Upper lobe of right lung (tissue), 1 donor: Measurements from ENCODE around the gene CLUH. TPM values are rescaled to one million over a fixed set of nuclear protein-coding genes. Genes with fewer than 3 reads are reported as not detected.
"Not testable (repeated sequence)": the region's sequence is repeated elsewhere in the genome, so short reads cannot be mapped to it uniquely, and the experiment has no call there.

ENCODE experiments used
- ATAC-seq: fragments of 200-7000 bp; cut with Tn5 transposase; one replicate; pipeline ENCODE4 v1.9.1; 2020; ENCODE audit warnings: mild to moderate bottlenecking, moderate library complexity
- DNase-seq: peaks from one replicate; pipeline ENCODE4 v3.0.0-alpha.2; 2020
- H3K27ac ChIP-seq: fragments of 200-600 bp; one replicate; pipeline ENCODE4 v1.8.0; 2022
- H3K27me3 ChIP-seq: fragments of 200-600 bp; one replicate; pipeline ENCODE4 v1.8.0; 2022; ENCODE audit warnings: mild to moderate bottlenecking
- H3K36me3 ChIP-seq: fragments of 200-600 bp; one replicate; pipeline ENCODE4 v1.8.0; 2022
- H3K4me1 ChIP-seq: fragments of 200-600 bp; one replicate; pipeline ENCODE4 v1.8.0; 2022
- H3K4me3 ChIP-seq: fragments of 200-600 bp; one replicate; pipeline ENCODE4 v1.8.0; 2022; ENCODE audit warnings: mild to moderate bottlenecking
- H3K9me3 ChIP-seq: fragments of 200-600 bp; one replicate; pipeline ENCODE4 v1.8.0; 2022
- intact Hi-C: fragments of 100-400 bp; cut with DNase I; formaldehyde crosslinking; loops from one replicate; pipeline ENCODE4 v1.11.0; 2022
- total RNA-seq: library from RNA; stranded (reverse); fragmentation: NEBNext Ultra II Directional; extraction: Animal tissue kit (Norgen Biotek cat#: 25700); gene quantifications from one replicate; pipeline ENCODE4 v1.2.1, GENCODE V29; 2021
- TF ChIP-seq, protein P1 (sequence below): fragments of 200-600 bp; IDR thresholded peaks from one replicate; pipeline ENCODE4 v1.8.0; 2022; ENCODE audit warnings: antibody characterized with exemption
- donor health status: DM: no; HTN: yes; CAD: no; lungs with severe emphysema.

The CLUH gene
- total RNA-seq, 1 donor from 2014 or later, result 63.5 TPM

DNA sequence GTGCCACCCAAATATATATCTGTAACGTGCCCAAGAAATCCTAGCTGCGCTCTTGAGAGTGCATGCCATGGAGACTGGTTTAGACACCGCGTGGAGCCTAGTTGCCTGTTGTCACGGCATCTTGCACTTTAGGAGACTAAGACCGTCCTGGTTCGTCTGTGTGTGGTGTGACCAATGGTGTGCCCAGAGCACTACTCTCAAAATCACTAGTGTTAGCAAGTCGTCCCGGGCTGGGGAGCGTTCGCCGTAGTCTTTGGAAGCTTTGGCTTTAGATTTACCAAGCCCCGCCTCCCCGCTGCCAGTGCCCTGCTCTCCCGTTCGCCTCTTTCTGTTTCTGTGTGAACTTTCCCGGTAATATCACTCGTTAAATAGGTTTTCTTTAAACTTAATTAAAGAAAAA, 27.0 kb downstream of the CLUH start:
- intact Hi-C loops, result no loop called here
- no peak overlapping the region for H3K4me3 ChIP-seq
- no peak for ATAC-seq
- peaks cover 53% of the 10 kb centered on the region for H3K36me3 ChIP-seq
- H3K4me1 ChIP-seq, result peaks cover 31% of the 10 kb centered on the region
- TF ChIP-seq, protein P1, sequence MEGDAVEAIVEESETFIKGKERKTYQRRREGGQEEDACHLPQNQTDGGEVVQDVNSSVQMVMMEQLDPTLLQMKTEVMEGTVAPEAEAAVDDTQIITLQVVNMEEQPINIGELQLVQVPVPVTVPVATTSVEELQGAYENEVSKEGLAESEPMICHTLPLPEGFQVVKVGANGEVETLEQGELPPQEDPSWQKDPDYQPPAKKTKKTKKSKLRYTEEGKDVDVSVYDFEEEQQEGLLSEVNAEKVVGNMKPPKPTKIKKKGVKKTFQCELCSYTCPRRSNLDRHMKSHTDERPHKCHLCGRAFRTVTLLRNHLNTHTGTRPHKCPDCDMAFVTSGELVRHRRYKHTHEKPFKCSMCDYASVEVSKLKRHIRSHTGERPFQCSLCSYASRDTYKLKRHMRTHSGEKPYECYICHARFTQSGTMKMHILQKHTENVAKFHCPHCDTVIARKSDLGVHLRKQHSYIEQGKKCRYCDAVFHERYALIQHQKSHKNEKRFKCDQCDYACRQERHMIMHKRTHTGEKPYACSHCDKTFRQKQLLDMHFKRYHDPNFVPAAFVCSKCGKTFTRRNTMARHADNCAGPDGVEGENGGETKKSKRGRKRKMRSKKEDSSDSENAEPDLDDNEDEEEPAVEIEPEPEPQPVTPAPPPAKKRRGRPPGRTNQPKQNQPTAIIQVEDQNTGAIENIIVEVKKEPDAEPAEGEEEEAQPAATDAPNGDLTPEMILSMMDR, result no peak
- no peaks in the 10 kb centered on the region for H3K27me3 ChIP-seq
- H3K9me3 ChIP-seq, result no peaks in the 10 kb centered on the region
- peak; percentile 44 for DNase-seq
- no peak overlapping the region for H3K27ac ChIP-seq

DNA sequence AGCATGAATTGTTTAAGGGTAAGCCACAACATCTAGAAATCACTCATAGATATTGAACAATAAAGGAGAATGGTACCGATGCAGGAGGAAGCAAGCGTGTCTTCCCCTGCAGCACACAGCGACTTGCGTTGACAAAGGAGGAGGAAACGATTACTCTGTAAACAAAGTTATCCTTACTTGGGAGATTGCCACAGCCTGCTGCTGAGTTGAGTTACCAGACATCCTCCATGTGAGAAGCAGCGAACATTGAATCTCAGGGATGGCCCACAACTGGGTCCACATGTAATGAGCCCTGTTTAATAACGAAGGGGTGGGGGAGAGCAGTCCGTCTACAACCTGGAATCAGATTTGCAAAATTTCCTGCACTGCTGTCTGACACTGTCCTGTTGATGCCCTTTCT, 27.7 kb downstream of the CLUH start:
- intact Hi-C loops, result no loop called here
- Histone ChIP-seq H3K27ac (no peak overlapping the region), H3K4me1 (peaks cover 24% of the 10 kb centered on the region), H3K9me3 (no peaks in the 10 kb centered on the region), H3K27me3 (no peaks in the 10 kb centered on the region), H3K36me3 (peaks cover 55% of the 10 kb centered on the region), H3K4me3 (no peak overlapping the region)
- TF ChIP-seq, protein P1, result no peak
- DNase-seq, result no peak
- no peak for ATAC-seq

DNA sequence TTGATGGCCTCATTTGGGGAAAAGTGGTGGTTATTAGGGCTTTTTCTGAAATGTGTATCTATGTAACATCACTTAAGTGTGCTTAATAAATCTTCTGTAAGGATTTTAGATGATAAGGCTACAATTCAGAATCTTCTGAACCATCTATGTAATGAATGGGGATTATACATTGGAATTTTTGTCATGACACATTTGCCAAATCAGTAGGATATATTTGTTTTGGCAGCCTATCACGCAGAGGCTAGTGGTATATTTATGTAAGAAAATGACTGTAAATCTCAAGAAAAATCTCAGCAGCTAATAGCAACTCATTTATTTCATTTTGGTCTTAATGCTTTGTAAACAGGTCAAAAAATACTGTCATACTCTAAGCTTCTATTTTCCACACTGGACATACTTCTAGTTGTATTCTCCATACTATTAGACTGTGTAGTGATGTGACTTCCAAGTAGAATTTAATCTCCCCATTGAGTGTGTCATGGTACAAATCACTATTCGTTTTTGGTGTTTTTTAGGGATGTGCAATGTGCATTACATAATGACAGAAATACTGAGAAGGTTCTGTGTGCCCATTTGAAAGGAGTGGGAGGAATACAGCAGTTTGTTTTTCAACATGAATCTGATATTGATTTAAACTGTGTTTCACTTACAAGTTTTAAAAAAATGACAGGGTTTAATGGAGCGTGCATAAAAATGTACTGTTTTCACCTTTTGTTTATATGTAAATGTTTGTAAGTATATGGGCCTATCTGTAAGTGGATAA, 29.2 kb downstream of the CLUH start:
- no peak overlapping the region for H3K4me3 ChIP-seq
- TF ChIP-seq, protein P1, result no peak
- intact Hi-C loops, result no loop called here
- H3K4me1 ChIP-seq, result peaks cover 13% of the 10 kb centered on the region
- H3K27me3 ChIP-seq, result no peaks in the 10 kb centered on the region
- H3K9me3 ChIP-seq, result no peaks in the 10 kb centered on the region
- ATAC-seq (no peak), DNase-seq (no peak)
- H3K27ac ChIP-seq, result no peak overlapping the region
- peaks cover 70% of the 10 kb centered on the region for H3K36me3 ChIP-seq

DNA sequence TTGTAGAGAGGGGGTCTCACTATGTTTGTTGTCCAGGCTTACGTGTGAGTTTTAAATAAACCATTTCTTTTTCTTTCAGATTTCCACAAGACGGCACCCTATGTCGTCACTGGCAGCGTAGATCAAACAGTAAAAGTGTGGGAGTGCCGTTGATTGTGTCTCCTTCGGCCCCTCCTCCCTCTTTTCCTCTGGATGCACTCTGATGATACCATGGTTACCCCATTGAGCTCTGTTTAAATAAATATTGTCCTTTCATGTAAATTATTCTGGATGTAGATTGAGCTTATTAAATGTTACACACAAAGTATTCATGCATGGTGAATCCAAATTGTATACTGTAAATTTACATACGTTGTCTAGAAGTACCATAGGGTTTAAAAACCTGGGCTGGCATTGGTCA, 29.9 kb downstream of the CLUH start:
- no peak for DNase-seq
- peaks cover 6% of the 10 kb centered on the region for H3K4me1 ChIP-seq
- no peak for ATAC-seq
- TF ChIP-seq, protein P1, result no peak
- no peak overlapping the region for H3K27ac ChIP-seq
- H3K27me3 ChIP-seq, result no peaks in the 10 kb centered on the region
- no peaks in the 10 kb centered on the region for H3K9me3 ChIP-seq
- peaks cover 77% of the 10 kb centered on the region for H3K36me3 ChIP-seq
- intact Hi-C loops, result no loop called here
- H3K4me3 ChIP-seq, result no peak overlapping the region

DNA sequence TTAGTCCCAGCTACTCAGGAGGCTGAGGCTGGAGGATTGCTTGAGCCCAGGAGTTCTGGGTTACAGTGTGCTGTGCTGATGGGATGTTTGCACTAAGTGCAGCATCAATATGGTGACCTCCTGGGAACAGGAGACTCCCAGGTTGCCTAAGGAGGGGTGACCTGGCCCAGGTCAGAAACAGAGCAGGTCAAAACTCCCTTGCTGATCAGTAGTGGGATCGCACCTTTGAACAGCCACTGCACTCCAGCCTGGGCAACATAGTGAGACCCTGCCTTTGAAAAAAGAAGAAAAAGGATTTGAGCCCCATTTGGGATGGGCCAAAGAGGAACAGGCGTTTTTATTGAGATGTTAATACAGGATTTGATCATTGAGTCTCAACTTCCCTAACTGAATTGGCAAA, 30.6 kb downstream of the CLUH start:
- H3K36me3 ChIP-seq, result peaks cover 84% of the 10 kb centered on the region
- H3K27ac ChIP-seq, result no peak overlapping the region
- DNase-seq (no peak), ATAC-seq (no peak)
- H3K4me1 ChIP-seq, result peaks cover 4% of the 10 kb centered on the region
- no peak overlapping the region for H3K4me3 ChIP-seq
- TF ChIP-seq, protein P1, result no peak
- no peaks in the 10 kb centered on the region for H3K27me3 ChIP-seq
- intact Hi-C loops, result no loop called here
- H3K9me3 ChIP-seq, result no peaks in the 10 kb centered on the region

DNA sequence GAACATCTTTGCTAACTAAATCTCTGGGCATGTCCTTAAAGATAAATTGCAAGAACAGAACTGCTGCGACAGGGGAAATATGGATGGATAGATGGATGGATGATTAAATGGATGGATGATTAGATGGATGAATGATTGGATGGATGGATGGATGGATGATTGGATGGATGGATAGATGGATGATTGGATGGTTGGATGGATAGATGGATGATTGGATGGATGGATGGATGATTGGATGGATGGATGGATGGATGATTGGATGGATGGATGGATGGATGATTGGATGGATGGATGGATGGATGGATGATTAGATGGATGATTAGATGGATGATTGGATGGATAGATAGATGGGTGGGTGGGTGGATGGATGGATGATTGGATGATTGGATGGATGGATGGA, 32.3 kb downstream of the CLUH start:
- ATAC-seq, result not testable (repeated sequence)

More for the DNA sequence above, 32.3 kb downstream of the CLUH start:
- intact Hi-C loops, DNase-seq, H3K27ac ChIP-seq, H3K27me3 ChIP-seq, H3K4me1 ChIP-seq, H3K4me3 ChIP-seq, H3K9me3 ChIP-seq: not testable (repeated sequence)
- peaks cover 91% of the 10 kb centered on the region for H3K36me3 ChIP-seq
